Lung microvascular endothelial cell (primary cell): Measurements from ENCODE around the gene CLVS2. TPM values are rescaled to one million over a fixed set of nuclear protein-coding genes. Genes with fewer than 3 reads are reported as not detected.

Experiments used
- DNase-seq, 2 donors: peaks; one replicate each; pipeline versions ENCODE4 v3.0.0 to v3.0.0-alpha.2; 2010; ENCODE audit warnings: low read depth in 2 of 2
- total RNA-seq: library from RNA; depleted of rRNA; stranded (reverse); fragments of >200 nt; gene quantifications from 2 replicates; pipeline ENCODE4 v1.2.1, GENCODE V29; 2014

Gene CLVS2
- total RNA-seq, 1 donor from 2014 or later, result not detected

GRCh38 chr6:123024976-123025375, 28.9 kb downstream of the CLVS2 start:
- no peak for DNase-seq

- DNase-seq, result no peak
Observed at GRCh38 chr6:123027408-123027807, 31.4 kb downstream of the CLVS2 start.

- no peak for DNase-seq
Observed at GRCh38 chr6:123028263-123028662, 32.2 kb downstream of the CLVS2 start.

DNA sequence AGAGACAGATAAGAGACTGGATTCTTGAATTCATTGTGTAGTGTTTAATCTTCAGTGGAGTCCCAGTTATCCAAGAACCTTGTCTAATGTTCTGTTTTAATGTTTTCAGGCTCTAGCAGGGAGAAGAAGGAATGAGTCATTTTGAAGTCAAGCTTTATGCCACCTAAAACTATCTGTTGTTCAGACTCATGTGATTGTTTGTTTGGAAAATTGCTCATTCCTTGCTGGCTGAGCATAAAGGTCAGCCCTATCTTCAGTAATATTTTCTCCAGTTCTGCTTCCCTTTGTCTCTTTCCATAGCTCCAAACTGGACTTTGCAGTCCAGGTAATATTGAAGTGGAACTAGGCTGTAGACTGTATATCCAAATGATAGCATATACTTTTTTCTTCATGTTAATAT, 34.2 kb downstream of the CLVS2 start:
- no peak for DNase-seq

GRCh38 chr6:123036648-123037047, 40.6 kb downstream of the CLVS2 start:
- DNase-seq, result no peak

DNA sequence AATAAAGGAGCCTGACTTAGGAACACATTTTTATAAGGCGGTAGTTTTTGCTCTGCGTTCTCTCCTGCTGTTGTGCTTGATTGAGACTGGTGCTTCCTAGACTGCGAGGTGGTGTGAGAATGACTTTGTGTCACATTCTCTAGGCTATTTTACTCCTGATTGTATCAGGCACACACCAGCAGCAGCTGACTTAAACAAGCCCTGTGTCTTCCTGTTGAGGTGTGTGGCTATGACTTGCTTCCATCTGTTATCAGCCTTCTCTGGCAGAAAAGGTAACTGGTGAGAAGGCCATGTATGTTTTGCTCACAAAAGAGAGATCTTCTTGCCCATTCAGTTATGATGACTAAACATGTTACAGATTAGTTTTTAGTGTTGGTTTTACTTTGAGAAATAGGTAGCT, 43.4 kb downstream of the CLVS2 start:
- no peak for DNase-seq

DNA sequence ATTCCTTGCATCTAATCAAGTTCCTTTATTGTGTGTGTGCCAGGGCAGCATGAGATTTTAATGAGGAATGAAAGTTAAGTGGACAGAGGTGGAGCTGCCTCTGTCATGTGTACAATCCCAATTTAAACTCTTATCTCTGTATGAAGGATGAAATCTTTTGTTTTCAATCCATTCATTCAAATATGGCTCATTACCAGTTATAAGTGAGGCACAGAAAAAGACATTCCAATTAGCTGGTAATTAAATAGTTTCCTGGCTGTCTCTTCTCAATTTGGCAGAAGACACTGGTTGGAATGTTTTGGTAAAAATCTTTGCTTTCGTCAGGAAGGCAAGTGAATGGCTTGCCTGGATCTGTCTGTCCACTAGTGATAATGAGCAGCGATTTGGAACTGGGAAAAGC, 46.4 kb downstream of the CLVS2 start:
- no peak for DNase-seq

DNA sequence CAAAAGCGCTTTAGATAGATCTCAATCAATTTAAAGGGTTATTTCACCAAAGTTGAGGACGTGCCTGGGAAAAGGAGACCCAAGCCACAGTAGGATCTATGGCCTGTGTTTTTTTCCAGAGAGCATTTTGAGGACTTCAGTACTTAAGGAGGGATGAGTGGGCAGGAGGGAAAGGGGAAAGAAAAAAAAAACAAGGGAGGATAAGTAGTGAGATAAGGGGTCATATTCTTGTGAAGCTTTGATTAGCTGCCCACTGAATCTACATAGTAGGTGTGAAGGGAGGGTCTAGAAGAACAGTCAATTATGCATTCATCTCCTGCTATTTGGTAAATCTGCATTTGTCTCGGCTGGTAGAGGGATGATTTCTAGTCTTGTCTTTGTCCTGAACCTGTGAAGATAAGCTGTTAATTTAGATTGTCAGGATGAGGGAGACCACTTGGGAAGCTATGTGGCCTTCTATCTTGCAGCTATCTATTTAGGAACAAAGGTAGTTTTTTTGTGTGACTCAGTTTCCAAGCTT, 48.4 kb downstream of the CLVS2 start:
- no peak for DNase-seq

GRCh38 chr6:123053602-123054225, 57.7 kb downstream of the CLVS2 start:
- no peak for DNase-seq

DNA sequence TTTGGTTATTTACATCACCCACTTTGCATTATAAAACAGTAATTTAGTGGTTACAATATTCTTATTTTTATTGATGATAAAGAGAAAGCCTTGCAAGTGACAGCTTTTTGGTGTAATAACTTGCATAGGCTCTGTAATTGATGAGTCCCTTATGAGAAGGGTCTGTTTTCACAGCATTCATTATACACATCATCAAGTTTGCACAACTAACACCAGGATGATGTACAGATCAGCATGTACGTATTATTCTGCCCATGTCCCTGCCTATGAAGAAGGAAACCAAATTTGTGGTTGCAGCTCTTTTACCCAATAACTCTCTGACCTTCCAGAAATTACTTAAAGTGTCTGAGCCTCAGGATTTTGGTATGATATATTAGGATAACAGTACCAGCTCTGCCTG, 59.2 kb downstream of the CLVS2 start:
- DNase-seq, result no peak

- DNase-seq, result no peak
Observed at GRCh38 chr6:123062670-123063069, 66.6 kb downstream of the CLVS2 start.

DNA sequence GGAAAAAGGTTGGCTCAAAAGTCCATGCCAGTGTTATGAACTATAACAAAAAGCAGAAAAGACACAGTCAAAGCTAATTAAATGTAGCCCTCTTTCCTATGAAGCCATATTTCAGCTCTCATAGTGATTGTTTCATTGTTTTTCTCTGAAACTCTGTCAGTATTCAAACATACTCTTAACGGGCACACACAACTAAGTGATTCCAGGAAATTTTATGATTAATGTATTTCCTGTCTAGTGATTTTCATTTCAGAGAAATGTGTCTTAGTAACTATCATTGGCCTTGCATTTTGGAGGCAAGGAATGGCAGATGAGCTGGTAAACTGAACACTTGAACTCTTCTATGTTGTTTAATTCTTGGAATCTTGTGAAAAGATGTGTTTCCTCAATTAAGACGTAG, 68.0 kb downstream of the CLVS2 start:
- DNase-seq, result peak in 1 of 2 donors; percentile 10

DNA sequence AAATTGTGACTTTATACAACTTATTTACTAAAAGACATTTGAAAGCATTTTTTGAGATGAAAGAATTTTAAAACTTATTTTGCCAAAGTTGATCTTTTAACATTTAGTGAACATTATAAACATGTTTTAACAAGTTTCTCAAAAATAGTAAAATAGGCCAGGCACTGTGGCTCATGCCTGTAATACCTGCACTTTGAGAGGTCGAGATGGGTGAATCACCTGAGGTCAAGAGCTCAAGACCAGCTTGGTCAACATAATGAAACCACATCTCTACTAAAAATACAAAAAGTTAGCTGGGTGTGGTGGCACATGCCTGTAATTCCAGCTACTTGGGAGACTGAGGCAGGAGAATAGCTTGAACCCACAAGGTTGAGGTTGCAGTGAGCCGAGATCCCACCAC, 78.6 kb downstream of the CLVS2 start:
- DNase-seq, result no peak

GRCh38 chr6:123085403-123085802, 89.4 kb downstream of the CLVS2 start:
- DNase-seq, result no peak

GRCh38 chr6:123089226-123089625, 93.2 kb downstream of the CLVS2 start:
- DNase-seq, result no peak

GRCh38 chr6:123091091-123091895, 95.3 kb downstream of the CLVS2 start:
- DNase-seq, result peak; percentile 59 to 83

GRCh38 chr6:123091896-123092271, 95.8 kb downstream of the CLVS2 start:
- no peak for DNase-seq

- no peak for DNase-seq
Observed at GRCh38 chr6:123094795-123095194, 98.8 kb downstream of the CLVS2 start.

GRCh38 chr6:123105561-123105960, 109.5 kb downstream of the CLVS2 start:
- peak in 1 of 2 donors; percentile 22 for DNase-seq

DNA sequence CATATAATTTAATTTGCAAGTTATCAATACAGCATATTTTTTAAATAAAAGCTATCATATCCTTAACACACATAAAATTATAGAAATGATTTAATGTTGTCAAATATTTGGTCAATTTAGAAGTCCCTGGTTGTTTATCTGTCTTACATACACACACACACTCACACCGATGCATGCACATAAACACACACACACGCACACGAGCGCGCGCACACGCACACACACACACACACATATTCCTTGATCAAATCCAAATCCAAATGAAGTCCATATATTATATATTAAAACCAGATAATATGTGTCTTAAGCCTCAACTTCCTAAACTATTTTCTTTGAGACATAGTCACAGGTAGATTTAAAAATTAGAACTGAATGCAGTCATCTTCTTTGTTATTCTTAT, 120.3 kb downstream of the CLVS2 start:
- DNase-seq, result no peak

- DNase-seq, result no peak
Observed at GRCh38 chr6:123117145-123117908, 121.3 kb downstream of the CLVS2 start.

GRCh38 chr6:123118811-123119210, 122.8 kb downstream of the CLVS2 start:
- no peak for DNase-seq
